ENCODE data around the gene CDK18.

DNA sequence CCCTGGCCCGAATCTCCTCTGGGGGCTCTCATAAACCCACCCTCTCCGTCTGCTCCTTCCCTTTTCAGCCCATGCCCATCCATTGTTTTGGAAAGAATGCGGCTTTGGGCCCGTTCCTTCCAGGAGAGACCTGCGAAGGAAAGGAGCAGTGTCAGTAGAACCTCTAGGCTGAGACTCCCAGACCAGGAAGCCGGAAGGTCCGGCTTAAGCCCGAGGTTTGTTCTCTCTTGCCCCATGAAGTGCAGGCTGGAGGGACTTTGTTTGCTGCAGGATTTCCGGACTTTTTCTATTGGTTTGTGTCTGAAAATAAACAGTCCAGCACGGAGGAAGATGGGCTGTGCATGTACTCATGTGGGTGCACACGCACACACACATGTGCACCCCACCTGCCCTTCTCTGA is 77.6 kb downstream of the CDK18 start:
- no peak for TF ChIP-seq EGR1 (IDR thresholded peaks at IDR 0.05; ENCODE audit: low read depth in 2 of 2)
- no peak for TF ChIP-seq SP1 (IDR thresholded peaks at IDR 0.05)
- no peak for TF ChIP-seq YY1 (IDR thresholded peaks at IDR 0.05)
